Astrocyte (in vitro differentiated cells and primary cell): Measurements from ENCODE around the gene CHD9NB.
"Not testable (repeated sequence)": the region's sequence is repeated elsewhere in the genome, so short reads cannot be mapped to it uniquely, and the experiment has no call there.

Experiments used
- EZH2 ChIP-seq: IDR thresholded peaks from 2 replicates; pipeline ENCODE4 v1.6.1; 2012; ENCODE audit warnings: mild to moderate bottlenecking, low read length, inconsistent platforms; ENCODE audit not compliant: insufficient read depth
- TF ChIP-seq, protein P1 (sequence below): IDR thresholded peaks from 2 replicates; pipeline ENCODE4 v1.5.1; 2011; ENCODE audit warnings: low read depth, mild to moderate bottlenecking, inconsistent platforms, low read length, moderate library complexity; ENCODE audit not compliant: insufficient read depth

DNA sequence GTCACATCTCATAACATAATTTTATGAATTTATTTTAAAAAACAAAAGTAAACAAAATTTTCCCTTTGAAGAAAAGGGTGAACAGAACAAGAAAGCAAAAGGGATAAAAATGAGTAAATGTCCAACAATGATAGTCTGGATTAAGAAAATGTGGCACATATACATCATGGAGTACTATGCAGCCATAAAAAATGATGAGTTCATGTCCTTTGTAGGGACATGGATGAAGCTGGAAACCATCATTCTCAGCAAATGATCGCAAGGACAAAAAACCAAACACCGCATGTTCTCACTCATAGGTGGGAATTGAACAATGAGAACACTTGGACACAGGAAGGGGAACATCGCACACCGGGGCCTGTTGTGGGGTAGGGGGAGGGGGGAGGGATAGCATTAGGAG lies 1.4 kb downstream of the CHD9NB start:
- TF ChIP-seq, protein P1, sequence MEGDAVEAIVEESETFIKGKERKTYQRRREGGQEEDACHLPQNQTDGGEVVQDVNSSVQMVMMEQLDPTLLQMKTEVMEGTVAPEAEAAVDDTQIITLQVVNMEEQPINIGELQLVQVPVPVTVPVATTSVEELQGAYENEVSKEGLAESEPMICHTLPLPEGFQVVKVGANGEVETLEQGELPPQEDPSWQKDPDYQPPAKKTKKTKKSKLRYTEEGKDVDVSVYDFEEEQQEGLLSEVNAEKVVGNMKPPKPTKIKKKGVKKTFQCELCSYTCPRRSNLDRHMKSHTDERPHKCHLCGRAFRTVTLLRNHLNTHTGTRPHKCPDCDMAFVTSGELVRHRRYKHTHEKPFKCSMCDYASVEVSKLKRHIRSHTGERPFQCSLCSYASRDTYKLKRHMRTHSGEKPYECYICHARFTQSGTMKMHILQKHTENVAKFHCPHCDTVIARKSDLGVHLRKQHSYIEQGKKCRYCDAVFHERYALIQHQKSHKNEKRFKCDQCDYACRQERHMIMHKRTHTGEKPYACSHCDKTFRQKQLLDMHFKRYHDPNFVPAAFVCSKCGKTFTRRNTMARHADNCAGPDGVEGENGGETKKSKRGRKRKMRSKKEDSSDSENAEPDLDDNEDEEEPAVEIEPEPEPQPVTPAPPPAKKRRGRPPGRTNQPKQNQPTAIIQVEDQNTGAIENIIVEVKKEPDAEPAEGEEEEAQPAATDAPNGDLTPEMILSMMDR: not testable (repeated sequence)
- not testable (repeated sequence) for TF ChIP-seq EZH2
